Calu3 (cell line): ENCODE results near the gene RNF26. TPM values are rescaled to one million over a fixed set of nuclear protein-coding genes. Genes with fewer than 3 reads are reported as not detected.

Experiments used
- BruUV-seq: library from RNA; stranded (reverse); fragments of 400-500 nt; replicated peaks from 2 replicates; lab custom pipeline; 2021; lab: Mats Ljungman, UMichigan
- CTCF ChIA-PET: fragments of 300-600 bp; sonication (Branson Sonifier 250); formaldehyde crosslinking; loops from one replicate; lab custom pipeline; 2022; ENCODE audit warnings: antibody characterized with exemption; lab: Charles Lee
- DNase-seq: peaks from one replicate; pipeline ENCODE4 v3.0.0; 2022
- H3K27ac Mint-ChIP-seq: one replicate; pipeline ENCODE4 v1.8.0; 2022; ENCODE audit warnings: mixed read lengths; ENCODE audit not compliant: unreplicated experiment
- H3K27me3 Mint-ChIP-seq: one replicate; pipeline ENCODE4 v1.8.0; 2022; ENCODE audit warnings: mixed read lengths; ENCODE audit not compliant: unreplicated experiment
- H3K36me3 Mint-ChIP-seq: one replicate; pipeline ENCODE4 v1.8.0; 2022; ENCODE audit warnings: mild to moderate bottlenecking, moderate library complexity, mixed read lengths; ENCODE audit not compliant: insufficient read depth, unreplicated experiment
- H3K4me1 Mint-ChIP-seq: one replicate; pipeline ENCODE4 v1.8.0; 2022; ENCODE audit warnings: mild to moderate bottlenecking, low read depth, mixed read lengths; ENCODE audit not compliant: unreplicated experiment
- H3K4me3 Mint-ChIP-seq: one replicate; pipeline ENCODE4 v1.8.0; 2022; ENCODE audit warnings: mild to moderate bottlenecking, low read depth, moderate library complexity, mixed read lengths; ENCODE audit not compliant: unreplicated experiment
- H3K9me3 Mint-ChIP-seq: one replicate; pipeline ENCODE4 v1.8.0; 2022; ENCODE audit warnings: low read depth, mixed read lengths; ENCODE audit not compliant: unreplicated experiment
- intact Hi-C: fragments of 100-400 bp; cut with micrococcal nuclease; formaldehyde crosslinking; loops from one replicate; pipeline ENCODE4 v1.10.0; 2022; ENCODE audit not compliant: unreplicated experiment
- total RNA-seq: library from RNA; stranded (reverse); gene quantifications from 2 replicates; pipeline ENCODE4 v1.2.3, GENCODE V29; 2022
- TF ChIP-seq, protein P1 (sequence below): fragments of 200-600 bp; IDR thresholded peaks from one replicate; pipeline ENCODE4 v1.8.0; 2022; ENCODE audit warnings: antibody characterized with exemption; ENCODE audit not compliant: unreplicated experiment

RNF26 gene
- total RNA-seq, 1 experiment from 2014 or later = 31.8 TPM

DNA sequence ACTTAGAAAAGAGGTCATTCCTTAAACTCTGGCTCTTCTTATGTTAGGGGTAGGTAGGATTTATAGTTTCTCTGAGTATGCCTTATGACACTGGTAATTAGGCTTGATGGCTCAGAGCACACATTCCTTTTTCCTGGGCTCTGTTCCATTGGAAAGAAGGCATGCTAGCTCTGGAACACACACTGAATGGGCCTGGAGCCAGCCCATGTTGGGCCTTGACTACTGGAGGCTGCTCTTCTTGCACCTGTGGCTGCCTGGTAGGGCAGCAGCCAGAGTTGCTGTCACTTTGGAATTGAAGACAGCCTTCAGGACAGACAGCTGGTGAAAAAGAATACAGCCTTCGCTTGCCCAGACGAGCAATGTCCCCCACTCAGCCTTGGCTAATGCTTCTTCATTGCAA is 35.6 kb upstream of the RNF26 start:
- H3K27ac Mint-ChIP-seq = no peak overlapping the region
- intact Hi-C loops = no loop called here
- TF ChIP-seq, protein P1, sequence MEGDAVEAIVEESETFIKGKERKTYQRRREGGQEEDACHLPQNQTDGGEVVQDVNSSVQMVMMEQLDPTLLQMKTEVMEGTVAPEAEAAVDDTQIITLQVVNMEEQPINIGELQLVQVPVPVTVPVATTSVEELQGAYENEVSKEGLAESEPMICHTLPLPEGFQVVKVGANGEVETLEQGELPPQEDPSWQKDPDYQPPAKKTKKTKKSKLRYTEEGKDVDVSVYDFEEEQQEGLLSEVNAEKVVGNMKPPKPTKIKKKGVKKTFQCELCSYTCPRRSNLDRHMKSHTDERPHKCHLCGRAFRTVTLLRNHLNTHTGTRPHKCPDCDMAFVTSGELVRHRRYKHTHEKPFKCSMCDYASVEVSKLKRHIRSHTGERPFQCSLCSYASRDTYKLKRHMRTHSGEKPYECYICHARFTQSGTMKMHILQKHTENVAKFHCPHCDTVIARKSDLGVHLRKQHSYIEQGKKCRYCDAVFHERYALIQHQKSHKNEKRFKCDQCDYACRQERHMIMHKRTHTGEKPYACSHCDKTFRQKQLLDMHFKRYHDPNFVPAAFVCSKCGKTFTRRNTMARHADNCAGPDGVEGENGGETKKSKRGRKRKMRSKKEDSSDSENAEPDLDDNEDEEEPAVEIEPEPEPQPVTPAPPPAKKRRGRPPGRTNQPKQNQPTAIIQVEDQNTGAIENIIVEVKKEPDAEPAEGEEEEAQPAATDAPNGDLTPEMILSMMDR = no peak
- no peaks in the 10 kb centered on the region for H3K27me3 Mint-ChIP-seq
- no peak for DNase-seq
- H3K36me3 Mint-ChIP-seq = peaks cover 5% of the 10 kb centered on the region
- no peaks in the 10 kb centered on the region for H3K9me3 Mint-ChIP-seq
- H3K4me3 Mint-ChIP-seq = no peak overlapping the region
- no TSS peak for BruUV-seq
- CTCF ChIA-PET = no interaction called here
- no peaks in the 10 kb centered on the region for H3K4me1 Mint-ChIP-seq

DNA sequence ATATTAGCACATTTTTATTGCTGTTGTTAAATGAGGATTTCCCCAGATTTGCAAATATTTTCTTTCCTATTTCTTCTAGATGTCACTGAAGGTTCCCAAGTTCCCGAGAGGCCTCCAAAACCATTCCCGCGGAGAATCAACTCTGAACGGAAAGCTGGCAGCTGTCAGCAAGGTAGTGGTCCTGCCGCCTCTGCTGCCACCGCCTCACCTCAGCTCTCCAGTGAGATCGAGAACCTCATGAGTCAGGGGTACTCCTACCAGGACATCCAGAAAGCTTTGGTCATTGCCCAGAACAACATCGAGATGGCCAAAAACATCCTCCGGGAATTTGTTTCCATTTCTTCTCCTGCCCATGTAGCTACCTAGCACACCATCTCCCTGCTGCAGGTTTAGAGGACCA is 34.9 kb upstream of the RNF26 start:
- no peaks in the 10 kb centered on the region for H3K4me1 Mint-ChIP-seq
- CTCF ChIA-PET = no interaction called here
- no peaks in the 10 kb centered on the region for H3K27me3 Mint-ChIP-seq
- no peak overlapping the region for H3K4me3 Mint-ChIP-seq
- H3K9me3 Mint-ChIP-seq = no peaks in the 10 kb centered on the region
- no TSS peak for BruUV-seq
- TF ChIP-seq, protein P1 = no peak
- no peak overlapping the region for H3K27ac Mint-ChIP-seq
- no peak for DNase-seq
- H3K36me3 Mint-ChIP-seq = peaks cover 5% of the 10 kb centered on the region
- intact Hi-C loops = no loop called here

DNA sequence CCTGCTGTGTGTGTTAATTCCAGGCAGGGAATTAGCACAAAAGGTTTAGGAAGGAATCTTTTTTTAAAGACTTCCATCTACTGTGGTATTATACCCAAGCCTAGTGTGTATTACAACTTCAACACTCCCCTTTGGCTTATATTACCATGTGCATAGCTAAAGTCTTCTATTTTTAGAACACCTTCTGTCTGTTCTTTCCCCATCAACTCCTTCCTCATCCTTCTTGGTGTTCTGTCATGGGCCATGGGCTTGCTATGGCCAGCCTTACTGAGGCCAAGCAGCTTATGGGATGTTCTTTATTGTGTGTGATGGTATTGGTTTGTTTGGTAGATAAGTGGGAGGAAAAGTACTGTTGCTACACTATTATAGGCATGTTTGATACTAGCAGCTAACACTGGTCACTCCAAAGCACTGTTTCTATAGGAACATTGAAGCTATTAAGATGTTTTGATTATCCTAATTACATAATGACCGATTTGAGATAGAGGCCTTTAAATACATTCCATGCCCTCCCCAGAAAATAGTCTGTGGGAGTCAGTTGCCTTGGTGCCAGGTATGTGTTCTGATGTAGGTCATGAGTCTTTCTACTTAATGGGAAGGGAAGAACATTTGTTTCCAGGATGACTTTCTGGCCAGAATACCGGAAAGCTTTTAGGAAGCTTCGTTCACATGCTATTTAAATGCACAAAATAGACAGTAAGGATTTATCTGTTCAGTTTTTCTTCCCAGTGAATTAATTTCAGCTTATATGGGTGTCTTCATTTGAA is 33.9 kb upstream of the RNF26 start:
- Mint-ChIP-seq H3K4me3 (no peak overlapping the region), H3K4me1 (no peaks in the 10 kb centered on the region), H3K9me3 (no peaks in the 10 kb centered on the region), H3K27ac (no peak overlapping the region), H3K36me3 (peaks cover 5% of the 10 kb centered on the region), H3K27me3 (no peaks in the 10 kb centered on the region)
- intact Hi-C loops = no loop called here
- no TSS peak for BruUV-seq
- DNase-seq = no peak
- CTCF ChIA-PET = no interaction called here
- TF ChIP-seq, protein P1 = no peak

DNA sequence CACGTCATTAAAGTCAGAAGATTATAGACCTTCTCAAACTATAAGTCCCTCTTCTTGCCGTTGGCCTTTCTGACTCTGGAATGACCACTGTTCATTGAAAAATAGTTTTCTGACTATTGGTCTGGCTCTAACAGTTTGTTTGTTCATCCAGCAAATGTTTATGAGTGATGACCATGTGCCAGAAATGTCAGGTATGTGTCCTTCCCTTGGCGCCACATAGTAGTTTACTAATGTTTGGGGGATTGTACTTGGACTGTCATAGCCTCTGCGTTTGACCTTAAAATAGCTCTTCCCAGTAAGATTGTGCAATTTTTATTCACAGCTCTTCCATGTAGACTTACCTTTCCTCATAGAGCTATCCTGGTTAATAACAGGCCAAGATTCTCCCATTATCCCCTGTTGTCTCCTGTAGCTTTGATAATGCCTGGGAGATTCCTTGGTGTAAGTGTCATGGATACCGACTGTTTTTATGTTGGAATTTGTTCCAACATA is 31.1 kb upstream of the RNF26 start:
- CTCF ChIA-PET = no interaction called here
- peaks cover 5% of the 10 kb centered on the region for H3K36me3 Mint-ChIP-seq

More for the DNA sequence above, 31.1 kb upstream of the RNF26 start:
- no peak for DNase-seq
- Mint-ChIP-seq H3K9me3 (no peaks in the 10 kb centered on the region), H3K4me1 (no peaks in the 10 kb centered on the region), H3K27me3 (no peaks in the 10 kb centered on the region), H3K4me3 (no peak overlapping the region), H3K27ac (no peak overlapping the region)
- TF ChIP-seq, protein P1 = no peak
- intact Hi-C loops = no loop called here
- BruUV-seq = no TSS peak
